MM.1S (cell line): ENCODE results near the gene IP6K2.

Experiments
- DNase-seq: peaks from one replicate; pipeline ENCODE4 v3.0.0-alpha.2; 2015
- H2AFZ ChIP-seq: fragments of 300-600 bp; sonication (generic); 2 replicates; pipeline ENCODE4 v1.6.0; 2016; ENCODE audit warnings: antibody characterized with exemption, low read length
- H3F3A ChIP-seq: fragments of 300-600 bp; sonication (generic); 2 replicates; pipeline ENCODE4 v1.6.1; 2016; ENCODE audit warnings: mild to moderate bottlenecking, antibody characterized with exemption, low read length, moderate library complexity, mixed read lengths; ENCODE audit not compliant: insufficient read depth
- H3K27ac ChIP-seq: fragments of 300-600 bp; sonication (generic); 2 replicates; pipeline ENCODE4 v1.5.1; 2016; ENCODE audit warnings: mild to moderate bottlenecking, low read length
- H3K27me3 ChIP-seq: fragments of 300-600 bp; sonication (generic); replicated peaks from 2 replicates; pipeline ENCODE4 v1.6.0; 2016; ENCODE audit warnings: low read length; ENCODE audit not compliant: insufficient read depth
- H3K36me3 ChIP-seq: fragments of 300-600 bp; sonication (generic); replicated peaks from 2 replicates; pipeline ENCODE4 v1.6.1; 2016; ENCODE audit warnings: mild to moderate bottlenecking, low read length, mixed read lengths; ENCODE audit not compliant: insufficient read depth
- H3K4me1 ChIP-seq: fragments of 300-600 bp; sonication (generic); 2 replicates; pipeline ENCODE4 v1.6.1; 2016; ENCODE audit warnings: low read length, mixed read lengths
- H3K4me2 ChIP-seq: fragments of 300-600 bp; sonication (generic); 2 replicates; pipeline ENCODE4 v1.6.0; 2016; ENCODE audit warnings: low read depth, low read length
- H3K4me3 ChIP-seq: fragments of 300-600 bp; sonication (generic); 2 replicates; pipeline ENCODE4 v1.5.1; 2016; ENCODE audit warnings: low read length, mixed read lengths
- H3K79me2 ChIP-seq: fragments of 300-600 bp; sonication (generic); 2 replicates; pipeline ENCODE4 v1.6.1; 2016; ENCODE audit warnings: mixed run types, low read length, mixed read lengths
- H3K9ac ChIP-seq: fragments of 300-600 bp; sonication (generic); 2 replicates; pipeline ENCODE4 v1.6.1; 2016; ENCODE audit warnings: low read length, mixed read lengths
- H3K9me2 ChIP-seq: fragments of 300-600 bp; sonication (generic); replicated peaks from 2 replicates; pipeline ENCODE4 v1.6.1; 2016; ENCODE audit warnings: mild to moderate bottlenecking, low read length, mixed read lengths; ENCODE audit not compliant: insufficient read depth
- H3K9me3 ChIP-seq: fragments of 300-600 bp; sonication (generic); replicated peaks from 2 replicates; pipeline ENCODE4 v1.6.1; 2016; ENCODE audit warnings: mild to moderate bottlenecking, low read length, mixed read lengths; ENCODE audit not compliant: insufficient read depth
- H4K20me1 ChIP-seq: fragments of 300-600 bp; sonication (generic); 2 replicates; pipeline ENCODE4 v1.6.1; 2016; ENCODE audit warnings: mild to moderate bottlenecking, low read length, moderate library complexity, mixed read lengths; ENCODE audit not compliant: insufficient read depth
- EZH2 ChIP-seq: fragments of 300-600 bp; sonication (generic); optimal IDR thresholded peaks from 2 replicates; pipeline ENCODE3; 2017; ENCODE audit warnings: low read depth, mild to moderate bottlenecking, antibody characterized with exemption, low read length, mixed read lengths
- EZH2phosphoT487 ChIP-seq: fragments of 300-600 bp; sonication (generic); IDR thresholded peaks from 2 replicates; pipeline ENCODE4 v1.6.1; 2018; ENCODE audit warnings: antibody characterized with exemption, low read length
- TF ChIP-seq, protein P1 (sequence below): fragments of 300-600 bp; sonication (generic); IDR thresholded peaks from 2 replicates; pipeline ENCODE4 v1.5.1; 2016; ENCODE audit warnings: antibody characterized with exemption, low read length, mixed read lengths

The IP6K2 gene

DNA sequence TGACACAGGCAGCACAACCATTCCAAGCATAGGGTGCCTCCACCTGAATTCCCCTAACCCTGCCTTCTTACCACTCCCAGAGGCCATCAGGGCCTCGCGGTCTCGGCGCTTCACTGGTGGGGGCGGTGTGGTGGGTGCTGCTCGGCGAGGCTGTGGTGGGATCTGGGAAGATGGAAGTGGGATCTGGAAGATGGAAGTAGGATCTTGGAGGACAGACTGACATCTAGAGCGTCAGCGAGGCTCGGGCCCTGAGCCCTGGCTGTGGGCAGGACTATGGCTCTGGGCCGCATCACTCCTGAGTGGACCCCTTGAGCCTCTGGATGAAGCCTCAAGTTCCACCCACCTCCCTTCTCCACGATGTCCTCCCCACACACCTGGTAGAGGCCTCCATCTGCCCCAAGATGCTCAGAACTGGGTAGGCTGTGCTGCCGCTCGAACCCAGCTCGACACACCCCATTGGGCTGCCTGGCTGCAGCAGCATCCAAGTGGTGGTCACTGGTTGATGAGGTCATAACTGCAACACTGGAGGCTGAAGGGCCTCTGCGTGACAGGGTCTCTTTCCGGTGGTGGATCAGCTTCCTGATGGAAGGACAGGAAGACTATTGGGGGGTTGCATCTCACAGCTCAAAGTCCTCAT, 34.9 kb downstream of the IP6K2 start:
- TF ChIP-seq, protein P1, sequence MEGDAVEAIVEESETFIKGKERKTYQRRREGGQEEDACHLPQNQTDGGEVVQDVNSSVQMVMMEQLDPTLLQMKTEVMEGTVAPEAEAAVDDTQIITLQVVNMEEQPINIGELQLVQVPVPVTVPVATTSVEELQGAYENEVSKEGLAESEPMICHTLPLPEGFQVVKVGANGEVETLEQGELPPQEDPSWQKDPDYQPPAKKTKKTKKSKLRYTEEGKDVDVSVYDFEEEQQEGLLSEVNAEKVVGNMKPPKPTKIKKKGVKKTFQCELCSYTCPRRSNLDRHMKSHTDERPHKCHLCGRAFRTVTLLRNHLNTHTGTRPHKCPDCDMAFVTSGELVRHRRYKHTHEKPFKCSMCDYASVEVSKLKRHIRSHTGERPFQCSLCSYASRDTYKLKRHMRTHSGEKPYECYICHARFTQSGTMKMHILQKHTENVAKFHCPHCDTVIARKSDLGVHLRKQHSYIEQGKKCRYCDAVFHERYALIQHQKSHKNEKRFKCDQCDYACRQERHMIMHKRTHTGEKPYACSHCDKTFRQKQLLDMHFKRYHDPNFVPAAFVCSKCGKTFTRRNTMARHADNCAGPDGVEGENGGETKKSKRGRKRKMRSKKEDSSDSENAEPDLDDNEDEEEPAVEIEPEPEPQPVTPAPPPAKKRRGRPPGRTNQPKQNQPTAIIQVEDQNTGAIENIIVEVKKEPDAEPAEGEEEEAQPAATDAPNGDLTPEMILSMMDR, result no peak
- TF ChIP-seq EZH2 (no peak), EZH2phosphoT487 (no peak)
- no peak overlapping the region for H3K27ac ChIP-seq
- 0 out of 2 replicates have a peak, but pooled peaks cover 2% of the 10 kb centered on the region for H3K36me3 ChIP-seq
- H3K9me3 ChIP-seq, result no peaks in the 10 kb centered on the region
- peaks cover 5% of the 10 kb centered on the region; the same call in 1 of the 2 replicates for H3K4me1 ChIP-seq
- H3K27me3 ChIP-seq, result no peaks in the 10 kb centered on the region
- peaks cover 28% of the 10 kb centered on the region for H3K79me2 ChIP-seq
- DNase-seq, result no peak
- no peak overlapping the region for H3K4me3 ChIP-seq
- H4K20me1 ChIP-seq, result no peaks in the 10 kb centered on the region
- H2AFZ ChIP-seq, result no peak overlapping the region
- no peaks in the 10 kb centered on the region for H3K9me2 ChIP-seq
- H3K4me2 ChIP-seq, result no peak overlapping the region
- H3F3A ChIP-seq, result peaks cover 4% of the 10 kb centered on the region
- H3K9ac ChIP-seq, result no peak overlapping the region

DNA sequence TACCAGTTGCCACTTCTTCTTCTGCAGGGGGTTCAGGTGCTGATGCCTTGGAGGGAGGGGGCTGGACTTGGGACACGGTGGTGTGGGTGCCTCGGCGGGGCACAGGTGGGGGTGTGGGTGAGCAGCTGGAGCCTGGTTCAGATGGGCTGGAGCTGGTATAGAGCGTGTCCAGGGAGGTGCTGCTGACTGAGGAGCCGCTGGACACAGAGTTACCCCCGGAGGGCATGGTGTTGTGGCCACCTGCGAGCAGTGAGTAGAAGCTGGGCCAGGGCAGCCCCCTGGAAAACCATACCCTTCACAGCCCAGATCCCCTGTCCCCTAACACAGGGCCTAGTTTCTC, 35.5 kb downstream of the IP6K2 start:
- peaks cover 28% of the 10 kb centered on the region for H3K79me2 ChIP-seq
- H3K9me2 ChIP-seq, result no peaks in the 10 kb centered on the region
- H3K9ac ChIP-seq, result no peak overlapping the region
- no peaks in the 10 kb centered on the region for H4K20me1 ChIP-seq
- H3K4me1 ChIP-seq, result peaks cover 3% of the 10 kb centered on the region; the same call in 1 of the 2 replicates
- H3K4me2 ChIP-seq, result no peak overlapping the region
- H3K9me3 ChIP-seq, result no peaks in the 10 kb centered on the region
- H3F3A ChIP-seq, result peaks cover 3% of the 10 kb centered on the region
- no peak overlapping the region for H3K4me3 ChIP-seq
- TF ChIP-seq EZH2, result no peak
- TF ChIP-seq, protein P1, result no peak
- no peak for TF ChIP-seq EZH2phosphoT487
- H3K27me3 ChIP-seq, result no peaks in the 10 kb centered on the region
- no peak overlapping the region for H2AFZ ChIP-seq
- H3K27ac ChIP-seq, result no peak overlapping the region
- no peak for DNase-seq
- H3K36me3 ChIP-seq, result 0 out of 2 replicates have a peak, but pooled peaks cover 2% of the 10 kb centered on the region

DNA sequence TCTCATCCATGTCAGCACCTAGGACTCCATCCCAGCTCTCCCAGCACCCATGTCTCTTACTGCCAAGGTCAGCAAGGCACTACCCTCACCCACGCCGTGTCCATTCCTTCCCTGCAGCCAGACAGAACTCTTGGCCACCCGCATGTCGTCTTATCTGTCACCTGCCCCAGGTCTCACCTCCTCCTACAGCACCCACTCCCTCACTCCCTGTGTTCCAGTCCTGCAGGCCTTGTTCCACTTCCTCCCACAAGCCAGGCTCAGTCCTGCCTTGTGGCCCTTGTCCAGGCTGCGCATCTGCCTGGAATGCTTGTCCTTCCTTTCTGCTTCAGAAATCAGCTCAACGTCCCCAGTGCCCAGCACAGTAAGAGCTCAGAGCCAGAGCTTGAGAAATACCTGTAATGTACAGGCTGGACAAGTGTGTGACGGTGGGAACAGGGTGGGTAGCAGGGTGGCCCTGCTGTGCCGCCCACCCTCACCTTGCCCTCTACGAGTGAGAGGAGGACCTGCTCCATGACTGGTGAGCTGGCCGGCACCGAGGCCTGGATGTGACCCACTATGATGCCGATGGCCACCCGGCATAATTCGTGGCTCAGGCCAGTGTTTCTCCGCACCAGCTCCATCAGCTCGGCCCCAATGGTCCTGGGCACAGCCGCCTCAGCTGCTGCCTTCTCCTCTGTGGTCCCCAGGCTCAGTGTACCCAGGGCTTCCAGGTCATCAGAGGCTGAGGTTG, 36.0 kb downstream of the IP6K2 start:
- no peaks in the 10 kb centered on the region for H4K20me1 ChIP-seq
- TF ChIP-seq EZH2, result no peak
- TF ChIP-seq, protein P1, result no peak
- TF ChIP-seq EZH2phosphoT487, result no peak
- H3K36me3 ChIP-seq, result 0 out of 2 replicates have a peak, but pooled peaks cover 2% of the 10 kb centered on the region

More for the DNA sequence above, 36.0 kb downstream of the IP6K2 start:
- Histone ChIP-seq H2AFZ (no peak overlapping the region), H3F3A (no peaks in the 10 kb centered on the region), H3K27ac (no peak overlapping the region), H3K4me3 (no peak overlapping the region), H3K4me2 (no peak overlapping the region), H3K79me2 (peaks cover 28% of the 10 kb centered on the region), H3K9ac (no peak overlapping the region), H3K4me1 (no peaks in the 10 kb centered on the region), H3K9me3 (no peaks in the 10 kb centered on the region), H3K27me3 (no peaks in the 10 kb centered on the region), H3K9me2 (no peaks in the 10 kb centered on the region)
- no peak for DNase-seq
